Tibial nerve (tissue), 4 donors: ENCODE results near the gene TK2.

ENCODE experiments used
- CTCF ChIP-seq, 5 experiments: fragments of 200-600 bp in 3 of 5; fragments of 450-650 bp in 2 of 5; sonication (generic) in 3 of 5; IDR thresholded peaks; one replicate each; pipeline ENCODE4 v1.5.1; 2016 to 2019; ENCODE audit warnings: antibody characterized with exemption in 5 of 5, mild to moderate bottlenecking in 3 of 5, moderate library complexity in 2 of 5
- EP300 ChIP-seq, 2 donors: sonication (generic); formaldehyde crosslinking; IDR thresholded peaks; one replicate each; pipeline ENCODE4 v1.6.1; 2017; ENCODE audit warnings: antibody characterized with exemption in 2 of 2, mild to moderate bottlenecking in 1 of 2
- POLR2A ChIP-seq, 2 donors: fragments of 450-650 bp; IDR thresholded peaks; one replicate each; pipeline ENCODE4 v1.6.1; 2017; ENCODE audit warnings: antibody characterized with exemption in 2 of 2, mild to moderate bottlenecking in 2 of 2, moderate library complexity in 2 of 2

GRCh38 chr16:66596986-66597848 is 47.3 kb upstream of the TK2 start:
- no peak for TF ChIP-seq CTCF (IDR thresholded peaks at IDR 0.05)
- TF ChIP-seq POLR2A (IDR thresholded peaks at IDR 0.05): no peak
- no peak for TF ChIP-seq EP300 (IDR thresholded peaks at IDR 0.05)
